Liver (tissue), 9 donors: ENCODE data around the gene STK35. TPM values are rescaled to one million over a fixed set of nuclear protein-coding genes. Genes with fewer than 3 reads are reported as not detected.

ENCODE experiments used
- DNase-seq: peaks from one replicate; pipeline ENCODE4 v3.0.0-alpha.2; 2017; ENCODE audit warnings: low spot score
- H3K27ac ChIP-seq, 2 donors: one replicate each; pipeline ENCODE4 v1.7.0; 2013; ENCODE audit warnings: inconsistent platforms in 2 of 2, low read length in 2 of 2, control low read depth in 1 of 2, low read depth in 1 of 2, mild to moderate bottlenecking in 1 of 2
- H3K27me3 ChIP-seq, 4 donors: one replicate each; pipeline versions ENCODE4 v1.6.1 to v1.7.0; 2013; ENCODE audit warnings: low read length in 3 of 4, inconsistent platforms in 1 of 4, mild to moderate bottlenecking in 1 of 4, moderate library complexity in 1 of 4; ENCODE audit not compliant: control insufficient read depth in 4 of 4, insufficient read depth in 4 of 4
- H3K36me3 ChIP-seq, 4 donors: one replicate each; pipeline versions ENCODE4 v1.6.1 to v1.7.0; 2013; ENCODE audit warnings: low read length in 3 of 4, mild to moderate bottlenecking in 3 of 4, low read depth in 1 of 4, moderate library complexity in 1 of 4; ENCODE audit not compliant: control insufficient read depth in 4 of 4, insufficient read depth in 3 of 4
- H3K4me1 ChIP-seq, 4 donors: one replicate each; pipeline versions ENCODE4 v1.6.1 to v1.7.0; 2013; ENCODE audit warnings: low read length in 3 of 4, mild to moderate bottlenecking in 3 of 4, moderate library complexity in 1 of 4; ENCODE audit not compliant: control insufficient read depth in 4 of 4, insufficient read depth in 4 of 4
- H3K4me3 ChIP-seq, 3 donors: one replicate each; pipeline versions ENCODE4 v1.6.1 to v1.7.0; 2013; ENCODE audit warnings: low read length in 3 of 3, control low read depth in 1 of 3, low read depth in 1 of 3, mild to moderate bottlenecking in 1 of 3
- H3K9ac ChIP-seq, 2 donors: one replicate each; pipeline ENCODE4 v1.7.0; 2013; ENCODE audit warnings: low read length in 2 of 2, mild to moderate bottlenecking in 2 of 2, moderate library complexity in 2 of 2, control low read depth in 1 of 2, low read depth in 1 of 2
- H3K9me3 ChIP-seq, 4 donors: one replicate each; pipeline versions ENCODE4 v1.6.1 to v1.7.0; 2013; ENCODE audit warnings: low read length in 3 of 4; ENCODE audit not compliant: control insufficient read depth in 4 of 4
- EGR1 ChIP-seq, 2 donors: IDR thresholded peaks; 2 replicates each; pipeline ENCODE4 v1.6.1; 2016 to 2018; ENCODE audit warnings: antibody characterized with exemption in 2 of 2, low read depth in 2 of 2
- FOXA1 ChIP-seq: IDR thresholded peaks from 2 replicates; pipeline ENCODE4 v1.6.1; 2016; ENCODE audit warnings: antibody characterized with exemption
- FOXA2 ChIP-seq: IDR thresholded peaks from 2 replicates; pipeline ENCODE4 v1.6.1; 2016; ENCODE audit warnings: antibody characterized with exemption
- GABPA ChIP-seq, 2 donors: IDR thresholded peaks in 1 of 2; conservative IDR thresholded peaks in 1 of 2; 2 replicates each; pipeline ENCODE4 v1.6.1; 2016; ENCODE audit warnings: antibody characterized with exemption in 2 of 2, mild to moderate bottlenecking in 1 of 2, moderate library complexity in 1 of 2
- HNF4A ChIP-seq, 2 donors: conservative IDR thresholded peaks; 2 replicates each; pipeline ENCODE4 v1.6.1; 2016; ENCODE audit warnings: antibody characterized with exemption in 2 of 2, mild to moderate bottlenecking in 2 of 2
- HNF4G ChIP-seq: IDR thresholded peaks from 2 replicates; pipeline ENCODE4 v1.6.1; 2016; ENCODE audit warnings: antibody characterized with exemption
- JUND ChIP-seq, 2 donors: IDR thresholded peaks; 2 replicates each; pipeline ENCODE4 v1.6.1; 2016; ENCODE audit warnings: antibody characterized with exemption in 2 of 2
- MAX ChIP-seq: IDR thresholded peaks from 2 replicates; pipeline ENCODE4 v1.6.1; 2016; ENCODE audit warnings: antibody characterized with exemption
- NR2F2 ChIP-seq: IDR thresholded peaks from 2 replicates; pipeline ENCODE4 v1.6.1; 2016; ENCODE audit warnings: antibody characterized with exemption
- RAD21 ChIP-seq, 2 donors: IDR thresholded peaks; 2 replicates each; pipeline ENCODE4 v1.6.1; 2016; ENCODE audit warnings: antibody characterized with exemption in 2 of 2, mild to moderate bottlenecking in 2 of 2
- REST ChIP-seq: IDR thresholded peaks from 2 replicates; pipeline ENCODE4 v1.6.1; 2016; ENCODE audit warnings: antibody characterized with exemption, mild to moderate bottlenecking
- RXRA ChIP-seq, 2 donors: IDR thresholded peaks; 2 replicates each; pipeline ENCODE4 v1.6.1; 2017 to 2018; ENCODE audit warnings: antibody characterized with exemption in 2 of 2, mild to moderate bottlenecking in 1 of 2
- SP1 ChIP-seq: IDR thresholded peaks from 2 replicates; pipeline ENCODE4 v1.6.1; 2018; ENCODE audit warnings: antibody characterized with exemption, mild to moderate bottlenecking
- TAF1 ChIP-seq: conservative IDR thresholded peaks from 2 replicates; pipeline ENCODE4 v1.6.1; 2016; ENCODE audit warnings: antibody characterized with exemption, mild to moderate bottlenecking
- YY1 ChIP-seq: IDR thresholded peaks from 2 replicates; pipeline ENCODE4 v1.6.1; 2016; ENCODE audit warnings: antibody characterized with exemption, mild to moderate bottlenecking
- ZBTB33 ChIP-seq: IDR thresholded peaks from 2 replicates; pipeline ENCODE4 v1.6.1; 2016; ENCODE audit warnings: antibody characterized with exemption
- WGBS: extraction: QIAGEN DNeasy Blood & Tissue Kit; methylation state at CpG from one replicate; pipeline ENCODE4 v1.1.7; 2013; 5-methylcytosine and 5-hydroxymethylcytosine counted together
- polyA plus RNA-seq, 2 donors: library from polyadenylated mRNA; stranded (reverse) in 1 of 2; unstranded in 1 of 2; fragments of 200-250 nt in 1 of 2; fragments of >200 nt in 1 of 2; fragmentation: Nextera tagmentation in 1 of 2; extraction: Ambion mirVana in 1 of 2; gene quantifications; one replicate each; pipeline versions ENCODE4 v1.2.1 to v1.2.3, GENCODE V29; 2013 to 2015
- total RNA-seq, 2 donors: library from RNA; depleted of rRNA; stranded (reverse); fragments of >200 nt; gene quantifications; one replicate each; pipeline ENCODE4 v1.2.3, GENCODE V29; 2014
- TF ChIP-seq, protein P1 (sequence below): IDR thresholded peaks from 2 replicates; pipeline ENCODE4 v1.6.1; 2016; ENCODE audit warnings: antibody characterized with exemption
- TF ChIP-seq, protein P2 (sequence below): fragments of 150-350 bp; IDR thresholded peaks from 2 replicates; pipeline ENCODE4 v1.5.1; 2017; ENCODE audit warnings: improper control_type of control experiment, low read depth, low read length; ENCODE audit not compliant: missing input control
- donor health status: healthy.
- donor health status: healthy.
- donor health status: healthy.
- donor health status: healthy.
- donor health status: healthy.

Gene STK35
- total and polyA plus RNA-seq, 4 donors, result 2.5 to 18.5 (median 9.9) TPM

GRCh38 chr20:2162823-2163166 lies 61.2 kb downstream of the STK35 start:
- no peaks in the 10 kb centered on the region for H3K9me3 ChIP-seq
- no peaks in the 10 kb centered on the region for H3K27me3 ChIP-seq
- TF ChIP-seq, protein P1, sequence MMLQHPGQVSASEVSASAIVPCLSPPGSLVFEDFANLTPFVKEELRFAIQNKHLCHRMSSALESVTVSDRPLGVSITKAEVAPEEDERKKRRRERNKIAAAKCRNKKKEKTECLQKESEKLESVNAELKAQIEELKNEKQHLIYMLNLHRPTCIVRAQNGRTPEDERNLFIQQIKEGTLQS, result no peak
- no peak for TF ChIP-seq TAF1
- TF ChIP-seq HNF4G, result no peak
- no peak for TF ChIP-seq REST
- TF ChIP-seq EGR1 (IDR thresholded peaks at IDR 0.05; ENCODE audit: low read depth in 2 of 2), result no peak
- no peak for TF ChIP-seq HNF4A (conservative IDR thresholded peaks at IDR 0.05)
- no peak for TF ChIP-seq NR2F2
- no peak for TF ChIP-seq JUND (IDR thresholded peaks at IDR 0.05)
- TF ChIP-seq FOXA1, result no peak
- no peak for TF ChIP-seq ZBTB33
- no peak for TF ChIP-seq FOXA2
- no peak for TF ChIP-seq MAX
- no peak for TF ChIP-seq GABPA (IDR thresholded peaks at IDR 0.05 in 1 of 2, conservative IDR thresholded peaks at IDR 0.05 in 1 of 2)
- no peak for TF ChIP-seq RXRA (IDR thresholded peaks at IDR 0.05)
- no peak for TF ChIP-seq SP1
- TF ChIP-seq, protein P2, sequence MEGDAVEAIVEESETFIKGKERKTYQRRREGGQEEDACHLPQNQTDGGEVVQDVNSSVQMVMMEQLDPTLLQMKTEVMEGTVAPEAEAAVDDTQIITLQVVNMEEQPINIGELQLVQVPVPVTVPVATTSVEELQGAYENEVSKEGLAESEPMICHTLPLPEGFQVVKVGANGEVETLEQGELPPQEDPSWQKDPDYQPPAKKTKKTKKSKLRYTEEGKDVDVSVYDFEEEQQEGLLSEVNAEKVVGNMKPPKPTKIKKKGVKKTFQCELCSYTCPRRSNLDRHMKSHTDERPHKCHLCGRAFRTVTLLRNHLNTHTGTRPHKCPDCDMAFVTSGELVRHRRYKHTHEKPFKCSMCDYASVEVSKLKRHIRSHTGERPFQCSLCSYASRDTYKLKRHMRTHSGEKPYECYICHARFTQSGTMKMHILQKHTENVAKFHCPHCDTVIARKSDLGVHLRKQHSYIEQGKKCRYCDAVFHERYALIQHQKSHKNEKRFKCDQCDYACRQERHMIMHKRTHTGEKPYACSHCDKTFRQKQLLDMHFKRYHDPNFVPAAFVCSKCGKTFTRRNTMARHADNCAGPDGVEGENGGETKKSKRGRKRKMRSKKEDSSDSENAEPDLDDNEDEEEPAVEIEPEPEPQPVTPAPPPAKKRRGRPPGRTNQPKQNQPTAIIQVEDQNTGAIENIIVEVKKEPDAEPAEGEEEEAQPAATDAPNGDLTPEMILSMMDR, result no peak
- no peak for TF ChIP-seq YY1
- no peak overlapping the region for H3K27ac ChIP-seq
- WGBS, result 85% methylated on average over 11 of the region's 11 CpGs
- H3K36me3 ChIP-seq, result no peaks in the 10 kb centered on the region
- no peaks in the 10 kb centered on the region for H3K4me1 ChIP-seq
- DNase-seq, result no peak
- H3K9ac ChIP-seq, result no peak overlapping the region
- H3K4me3 ChIP-seq, result no peak overlapping the region

DNA sequence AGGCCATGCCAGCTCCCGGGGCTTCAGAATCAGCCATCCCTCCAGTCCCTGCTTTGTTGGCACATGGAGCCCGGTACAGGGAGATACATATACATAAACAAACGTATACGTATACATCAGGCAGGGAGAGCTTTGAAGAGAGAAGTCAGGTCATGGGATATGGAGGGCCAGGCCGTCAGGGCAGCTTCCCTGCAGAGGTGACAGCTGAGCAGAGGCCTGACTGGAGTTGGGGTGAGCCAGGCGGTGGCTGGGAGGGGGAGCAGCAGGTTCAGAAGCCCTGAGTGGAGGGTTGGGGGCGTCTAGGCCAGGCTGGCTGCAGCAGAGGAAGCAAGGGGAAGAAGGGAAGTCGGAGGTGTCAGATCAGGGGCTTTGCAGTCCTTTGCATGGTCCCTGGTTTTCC lies 61.7 kb downstream of the STK35 start:
- no peaks in the 10 kb centered on the region for H3K9me3 ChIP-seq
- H3K4me3 ChIP-seq, result no peak overlapping the region
- no peak overlapping the region for H3K9ac ChIP-seq
- WGBS, result 79% methylated on average over 8 of the region's 8 CpGs
- DNase-seq, result no peak
- H3K27ac ChIP-seq, result no peak overlapping the region
- H3K27me3 ChIP-seq, result no peaks in the 10 kb centered on the region
- TF ChIP-seq RAD21 (IDR thresholded peaks at IDR 0.05), result no peak
- no peaks in the 10 kb centered on the region for H3K36me3 ChIP-seq
- no peaks in the 10 kb centered on the region for H3K4me1 ChIP-seq
